GM13976 (cell line): Measurements from ENCODE around the gene SLC44A2.

ENCODE experiments used
- DNase-seq: peaks from one replicate; pipeline ENCODE4 v3.0.0; 2012; ENCODE audit warnings: low spot score
- CTCF ChIP-seq: IDR thresholded peaks from 2 replicates; pipeline ENCODE4 v1.5.1; 2012; ENCODE audit warnings: borderline replicate concordance, mild to moderate bottlenecking; ENCODE audit not compliant: insufficient read depth; ENCODE audit errors: extremely low read depth, missing control alignments, control extremely low read depth
- in situ Hi-C: fragments of 300-500 bp; cut with MboI; formaldehyde crosslinking; loops from one replicate; pipeline ENCODE4 v1.12.0; 2022; ENCODE audit warnings: low sequenced_read_pairs, mixed read lengths, inconsistent platforms; ENCODE audit not compliant: unreplicated experiment

SLC44A2 gene

GRCh38 chr19:10602330-10603083 is 22.8 kb upstream of the SLC44A2 start:
- TF ChIP-seq CTCF: no peak
- peak; percentile 98 for DNase-seq
- in situ Hi-C loops: no loop called here

GRCh38 chr19:10603084-10603872 is 22.1 kb upstream of the SLC44A2 start:
- TF ChIP-seq CTCF: no peak
- peak; percentile 70 for DNase-seq
- in situ Hi-C loops: no loop called here

- in situ Hi-C loops: no loop called here
- no peak for TF ChIP-seq CTCF
- DNase-seq: peak; percentile 70
These were observed 21.4 kb upstream of the SLC44A2 start for GRCh38 chr19:10603873-10604459.

GRCh38 chr19:10604460-10604980 is 20.8 kb upstream of the SLC44A2 start:
- DNase-seq: peak; percentile 60
- TF ChIP-seq CTCF: no peak
- in situ Hi-C loops: no loop called here

- DNase-seq: no peak
- in situ Hi-C loops: no loop called here
- TF ChIP-seq CTCF: no peak
These were observed 13.4 kb upstream of the SLC44A2 start for GRCh38 chr19:10611907-10612306.

GRCh38 chr19:10612499-10613119 is 12.7 kb upstream of the SLC44A2 start:
- no peak for TF ChIP-seq CTCF
- no peak for DNase-seq
- in situ Hi-C loops: no loop called here
